Heart right ventricle (tissue), 16 donors: ENCODE data around the gene FMO5. TPM values are rescaled to one million over a fixed set of nuclear protein-coding genes. Genes with fewer than 3 reads are reported as not detected.

Source experiments
- ATAC-seq, 8 donors: fragments of 200-7000 bp; cut with Tn5 transposase; one replicate each; pipeline ENCODE4 v1.9.1; 2020; ENCODE audit warnings: mild to moderate bottlenecking in 8 of 8, moderate library complexity in 8 of 8, moderate number of reproducible peaks in 1 of 8
- DNase-seq, 2 donors: peaks; one replicate each; pipeline ENCODE4 v3.0.0-alpha.2; 2020
- H3K27ac ChIP-seq, 10 donors: fragments of 200-600 bp; sonication (generic) in 2 of 10; one replicate each; pipeline versions ENCODE4 v1.5.0 to v1.8.0; 2020 to 2022; ENCODE audit warnings: mild to moderate bottlenecking in 3 of 10
- H3K27me3 ChIP-seq, 7 donors: fragments of 200-600 bp; one replicate each; pipeline ENCODE4 v1.8.0; 2021 to 2022; ENCODE audit warnings: mild to moderate bottlenecking in 2 of 7
- H3K36me3 ChIP-seq, 9 donors: fragments of 200-600 bp; sonication (generic) in 1 of 9; one replicate each; pipeline versions ENCODE4 v1.5.0 to v1.8.0; 2020 to 2022; ENCODE audit warnings: mild to moderate bottlenecking in 2 of 9
- H3K4me1 ChIP-seq, 9 donors: fragments of 200-600 bp; sonication (generic) in 1 of 9; one replicate each; pipeline versions ENCODE4 v1.5.0 to v1.8.0; 2020 to 2022; ENCODE audit warnings: mild to moderate bottlenecking in 4 of 9
- H3K4me3 ChIP-seq, 10 donors: fragments of 200-600 bp; sonication (generic) in 2 of 10; one replicate each; pipeline versions ENCODE4 v1.5.0 to v1.8.0; 2020 to 2022; ENCODE audit warnings: mild to moderate bottlenecking in 7 of 10, moderate library complexity in 2 of 10
- H3K9me3 ChIP-seq, 11 donors: fragments of 200-600 bp in 10 of 11; sonication (generic) in 2 of 11; one replicate each; pipeline versions ENCODE4 v1.5.0 to v1.8.0; 2013 to 2022; ENCODE audit warnings: mild to moderate bottlenecking in 2 of 11, control low read depth in 1 of 11, moderate library complexity in 1 of 11
- WGBS, 2 donors: extraction: QIAGEN DNeasy Blood & Tissue Kit; methylation state at CpG; one replicate each; pipeline ENCODE4 v1.1.7; 2013; ENCODE audit warnings: inconsistent platforms in 1 of 2; 5-methylcytosine and 5-hydroxymethylcytosine counted together
- intact Hi-C, 10 donors: fragments of 100-400 bp; cut with DNase I; formaldehyde crosslinking; loops; one replicate each; pipeline versions ENCODE4 v1.11.1 to v1.14.2; 2022
- polyA plus RNA-seq, 2 donors: library from polyadenylated mRNA; stranded (reverse); fragments of 200-250 nt; gene quantifications; one replicate each; pipeline ENCODE4 v1.2.3, GENCODE V29; 2013
- total RNA-seq, 10 donors: library from RNA; stranded (reverse); fragmentation: NEBNext Ultra II Directional in 3 of 10; extraction: Animal tissue kit (Norgen Biotek cat#: 25700) in 3 of 10; gene quantifications; one replicate each; pipeline versions ENCODE4 v1.2.1 to v1.2.4, GENCODE V29; 2021 to 2023
- TF ChIP-seq, protein P1 (sequence below), 9 donors: fragments of 200-600 bp; sonication (generic) in 2 of 9; IDR thresholded peaks; one replicate each; pipeline versions ENCODE4 v1.5.0 to v1.8.0; 2021 to 2022; ENCODE audit warnings: antibody characterized with exemption in 9 of 9, mild to moderate bottlenecking in 5 of 9, moderate library complexity in 1 of 9
- donor health status: Arrhythmogenic right ventricular cardiomyopathy.
- donor health status: ischemic (EF 13 %, LVEDD 7.1; RV severe dilation, severe dysfunction).
- donor health status: healthy with polysubstance abuse.
- donor health status: DM: no; HTN: yes; CAD: no.
- donor health status: DM: no; HTN: no; CAD: no.
- donor health status: ischemic (EF 25% LVEDD 6.9; RV normal size, moderate dysfunction).
- donor health status: ischemic (EF 25% LVEDD 5.7; RV mildly dilated, moderate dysfunction).
- donor health status: healthy.
- donor health status: DM: yes; HTN: yes; CAD: no.
- donor health status: Ischemic cardiomyopathy.
- donor health status: ischemic (EF 35%, LVEDD 5.7; RV mildly dilated, moderate dysfunction).
- donor health status: nonischemic (EF 11% LVEDD 7.7; RV severe dilation, severe dysfunction).
- donor health status: DM: yes; HTN: yes; CAD: no.
- donor health status: PGD.
- donor health status: ischemic (EF 29% LVEDD 5.4; RV normal size, mild dysfunction).
- donor health status: nonischemic (EF 23%, LVEDD 6.1; RV moderate dilation, normal function).

FMO5 gene
- total and polyA plus RNA-seq, 12 donors = 0.20 to 21.7 (median 0.78) TPM

DNA sequence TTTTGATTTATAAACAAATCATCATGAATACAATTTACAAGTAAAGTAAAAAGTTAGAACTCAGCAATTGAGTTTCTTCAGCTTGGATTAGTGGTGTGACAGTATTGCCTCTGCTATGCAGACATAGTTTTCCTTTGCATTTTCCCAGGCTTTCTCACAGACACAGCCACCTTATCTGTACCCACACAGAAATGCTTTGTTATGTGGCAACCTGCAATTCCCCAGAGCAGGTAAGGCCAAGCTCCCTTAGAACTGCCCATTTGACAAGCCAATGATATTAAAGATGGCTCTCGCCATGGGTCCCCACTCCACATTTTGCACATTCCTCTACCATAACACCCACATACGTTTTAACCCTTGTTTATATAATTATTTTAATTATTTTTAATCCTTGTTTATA, 14.2 kb downstream of the FMO5 start:
- H3K36me3 ChIP-seq = peaks cover 0 to 34% (median 0%) of the 10 kb centered on the region in 9 donors
- TF ChIP-seq, protein P1, sequence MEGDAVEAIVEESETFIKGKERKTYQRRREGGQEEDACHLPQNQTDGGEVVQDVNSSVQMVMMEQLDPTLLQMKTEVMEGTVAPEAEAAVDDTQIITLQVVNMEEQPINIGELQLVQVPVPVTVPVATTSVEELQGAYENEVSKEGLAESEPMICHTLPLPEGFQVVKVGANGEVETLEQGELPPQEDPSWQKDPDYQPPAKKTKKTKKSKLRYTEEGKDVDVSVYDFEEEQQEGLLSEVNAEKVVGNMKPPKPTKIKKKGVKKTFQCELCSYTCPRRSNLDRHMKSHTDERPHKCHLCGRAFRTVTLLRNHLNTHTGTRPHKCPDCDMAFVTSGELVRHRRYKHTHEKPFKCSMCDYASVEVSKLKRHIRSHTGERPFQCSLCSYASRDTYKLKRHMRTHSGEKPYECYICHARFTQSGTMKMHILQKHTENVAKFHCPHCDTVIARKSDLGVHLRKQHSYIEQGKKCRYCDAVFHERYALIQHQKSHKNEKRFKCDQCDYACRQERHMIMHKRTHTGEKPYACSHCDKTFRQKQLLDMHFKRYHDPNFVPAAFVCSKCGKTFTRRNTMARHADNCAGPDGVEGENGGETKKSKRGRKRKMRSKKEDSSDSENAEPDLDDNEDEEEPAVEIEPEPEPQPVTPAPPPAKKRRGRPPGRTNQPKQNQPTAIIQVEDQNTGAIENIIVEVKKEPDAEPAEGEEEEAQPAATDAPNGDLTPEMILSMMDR (IDR thresholded peaks at IDR 0.05) = no peak
- intact Hi-C loops = no loop called here
- WGBS, 2 donors = 86 to 89% methylated on average over 2 of the region's 2 CpGs
- no peak for ATAC-seq
- no peaks in the 10 kb centered on the region for H3K9me3 ChIP-seq
- H3K4me3 ChIP-seq = no peak overlapping the region
- no peaks in the 10 kb centered on the region for H3K27me3 ChIP-seq
- H3K4me1 ChIP-seq = no peaks in the 10 kb centered on the region
- no peak overlapping the region for H3K27ac ChIP-seq
- DNase-seq = no peak

DNA sequence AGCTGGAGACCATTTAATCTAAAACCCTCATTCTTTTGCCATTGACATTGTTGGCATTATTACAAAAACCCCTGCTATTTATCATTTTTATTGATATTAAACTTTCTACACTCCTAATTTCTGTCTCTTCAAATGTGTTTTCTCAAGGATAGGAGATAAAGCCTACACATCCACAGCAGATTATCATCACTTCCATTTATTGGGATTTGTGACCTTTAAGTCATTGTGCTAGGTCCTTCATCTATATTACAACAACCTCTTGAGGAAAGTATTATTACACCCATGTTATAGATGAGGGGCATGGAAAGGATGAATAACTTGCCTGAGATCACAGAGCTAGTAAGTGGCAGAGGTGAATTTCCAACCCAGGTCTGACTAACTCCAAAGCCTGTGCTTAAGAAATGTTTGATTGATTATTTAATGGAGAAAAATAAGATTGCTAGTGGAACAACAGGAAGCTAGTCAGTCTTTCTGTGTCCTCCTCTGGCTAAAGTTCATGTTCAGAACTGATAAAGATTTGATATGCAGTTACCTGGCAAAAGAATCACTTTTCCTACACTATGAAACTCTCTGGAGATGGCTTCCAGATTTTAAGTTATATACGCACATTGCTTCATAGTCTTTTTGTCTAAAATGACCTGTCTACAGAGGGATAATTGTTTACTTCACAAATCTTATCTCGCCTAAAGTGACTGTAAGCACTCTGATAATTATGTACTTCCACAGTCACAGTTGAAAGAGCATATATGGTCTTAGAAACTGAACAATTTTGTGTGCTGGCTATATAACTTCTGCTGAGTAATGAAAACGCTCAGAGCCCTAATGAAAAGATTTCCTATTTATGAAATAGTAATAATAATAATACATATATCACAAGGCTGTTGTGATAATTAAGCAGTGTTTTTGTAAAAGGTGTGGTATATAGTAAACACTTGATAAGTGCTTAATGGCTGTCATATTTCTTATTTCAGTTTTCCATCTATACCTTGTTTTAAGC, 15.0 kb downstream of the FMO5 start:
- DNase-seq (no peak), ATAC-seq (no peak)
- 92 to 94% methylated on average over 3 of the region's 3 CpGs for WGBS, 2 donors
- Histone ChIP-seq H3K27me3 (no peaks in the 10 kb centered on the region), H3K36me3 (peaks cover 0 to 36% (median 0%) of the 10 kb centered on the region in 9 donors), H3K4me3 (no peak overlapping the region), H3K9me3 (no peaks in the 10 kb centered on the region), H3K4me1 (no peaks in the 10 kb centered on the region), H3K27ac (no peak overlapping the region)
- intact Hi-C loops = loop anchor here in 1 of 10 donors (2.0 kb wide), 1 partner anchor 29 kb away; no protein-coding TSS in a partner anchor
- TF ChIP-seq, protein P1 (IDR thresholded peaks at IDR 0.05) = no peak

DNA sequence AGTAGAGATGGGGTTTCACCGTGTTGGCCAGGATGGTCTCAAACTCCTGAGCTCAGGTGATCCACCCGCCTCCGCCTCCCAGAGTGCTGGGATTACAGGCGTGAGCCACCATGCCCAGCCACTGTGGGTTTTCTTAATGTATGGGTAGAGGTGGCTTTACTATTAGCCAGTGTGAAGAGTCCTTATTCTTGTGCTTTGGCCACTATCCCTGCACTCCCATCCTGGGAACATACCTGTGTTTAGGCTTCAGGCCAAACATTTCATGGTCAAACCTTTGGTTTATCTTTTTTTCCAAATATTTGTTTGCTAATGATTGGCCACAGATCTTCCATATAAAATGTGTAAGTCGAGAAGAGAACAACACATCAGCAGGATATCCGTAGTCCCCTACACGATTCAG, 16.5 kb downstream of the FMO5 start:
- intact Hi-C loops = loop anchor here in 1 of 10 donors (2.0 kb wide), 1 partner anchor 30 kb away; no protein-coding TSS in a partner anchor
- DNase-seq = no peak
- Histone ChIP-seq H3K27ac (no peak overlapping the region), H3K36me3 (peaks cover 0 to 45% (median 4%) of the 10 kb centered on the region in 9 donors), H3K4me3 (no peak overlapping the region), H3K27me3 (no peaks in the 10 kb centered on the region), H3K4me1 (peaks cover 0 to 5% (median 0%) of the 10 kb centered on the region in 9 donors), H3K9me3 (no peaks in the 10 kb centered on the region)
- no peak for ATAC-seq
- 96 to 98% methylated on average over 7 of the region's 7 CpGs for WGBS, 2 donors
- TF ChIP-seq, protein P1 (IDR thresholded peaks at IDR 0.05) = no peak

DNA sequence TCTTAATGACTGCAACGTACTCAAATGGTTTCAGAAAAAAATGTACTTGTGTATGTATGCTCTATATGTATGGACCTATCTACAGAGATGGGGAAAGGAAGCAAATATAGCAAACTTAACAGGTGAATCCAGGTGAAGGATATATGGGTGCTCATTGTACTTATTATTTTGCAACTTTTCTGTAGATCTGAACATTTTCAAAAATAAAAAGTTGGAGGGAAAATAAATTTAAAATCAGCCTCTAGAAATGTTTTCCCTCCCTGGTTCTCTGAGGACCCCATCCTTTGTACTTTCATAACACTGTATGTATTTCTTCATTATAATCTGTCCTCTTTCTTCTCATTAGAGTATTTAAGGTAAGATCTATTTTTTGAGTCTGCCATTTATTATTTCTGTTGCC, 17.9 kb downstream of the FMO5 start:
- Histone ChIP-seq H3K27me3 (no peaks in the 10 kb centered on the region), H3K4me3 (no peak overlapping the region), H3K9me3 (no peaks in the 10 kb centered on the region), H3K27ac (no peak overlapping the region), H3K36me3 (peaks cover 0 to 34% (median 4%) of the 10 kb centered on the region in 9 donors), H3K4me1 (peaks cover 0 to 5% (median 0%) of the 10 kb centered on the region in 9 donors)
- no peak for ATAC-seq
- intact Hi-C loops = no loop called here
- 81 to 91% methylated on average over 1 of the region's 1 CpG for WGBS, 2 donors
- TF ChIP-seq, protein P1 (IDR thresholded peaks at IDR 0.05) = no peak
- no peak for DNase-seq
